BLaER1 (cell line): Measurements from ENCODE around the gene WDR19.
"Not testable (repeated sequence)": the region's sequence is repeated elsewhere in the genome, so short reads cannot be mapped to it uniquely, and the experiment has no call there.

ENCODE experiments used
- H3K27ac ChIP-seq: shearing (Covaris generic); formaldehyde crosslinking; 2 replicates; pipeline ENCODE4 v1.8.1; 2022
- H3K27me3 ChIP-seq: shearing (Covaris generic); formaldehyde crosslinking; 2 replicates; pipeline ENCODE4 v1.8.1; 2022
- H3K36me3 ChIP-seq: shearing (Covaris generic); formaldehyde crosslinking; 2 replicates; pipeline ENCODE4 v1.8.1; 2022
- H3K4me1 ChIP-seq: shearing (Covaris generic); formaldehyde crosslinking; 2 replicates; pipeline ENCODE4 v1.8.1; 2022
- H3K4me2 ChIP-seq: shearing (Covaris generic); formaldehyde crosslinking; 2 replicates; pipeline ENCODE4 v1.8.1; 2022
- H3K4me3 ChIP-seq: shearing (Covaris generic); formaldehyde crosslinking; 2 replicates; pipeline ENCODE4 v1.8.1; 2022
- H3K9ac ChIP-seq: shearing (Covaris generic); formaldehyde crosslinking; 2 replicates; pipeline ENCODE4 v1.8.1; 2022
- H3K9me3 ChIP-seq: shearing (Covaris generic); formaldehyde crosslinking; 2 replicates; pipeline ENCODE4 v1.8.1; 2022
- H4K20me1 ChIP-seq: shearing (Covaris generic); formaldehyde crosslinking; 2 replicates; pipeline ENCODE4 v1.8.1; 2022
- Cebpa-rat ChIP-seq: shearing (Covaris generic); IDR thresholded peaks from 2 replicates; pipeline ENCODE4 v1.8.1; 2022

The WDR19 gene

DNA sequence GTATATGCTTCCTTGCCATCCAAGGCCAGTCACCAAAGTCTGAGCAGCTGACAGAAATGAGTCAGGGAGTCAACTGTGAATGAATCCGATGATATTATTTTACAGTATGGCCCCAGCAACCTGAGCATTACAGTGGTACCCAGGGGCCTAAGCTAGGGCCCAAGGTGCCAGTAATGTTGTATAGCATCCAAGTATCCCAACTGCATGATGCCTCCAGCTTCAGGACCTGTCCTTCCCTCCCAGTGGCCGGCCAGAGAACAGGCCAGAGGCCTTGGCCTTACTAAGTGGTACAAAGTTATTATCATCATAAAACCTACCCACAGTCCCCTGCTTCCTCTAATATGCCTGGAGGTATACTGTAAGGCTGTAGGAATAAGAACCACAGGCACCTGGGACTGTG, 103.9 kb downstream of the WDR19 start:
- Histone ChIP-seq H3K36me3 (peaks cover 67% of the 10 kb centered on the region), H3K4me1 (no peaks in the 10 kb centered on the region), H3K27me3 (no peaks in the 10 kb centered on the region), H3K9ac (no peak overlapping the region), H4K20me1 (no peaks in the 10 kb centered on the region), H3K27ac (no peak overlapping the region), H3K4me2 (no peak overlapping the region), H3K4me3 (no peak overlapping the region), H3K9me3 (no peaks in the 10 kb centered on the region)
- TF ChIP-seq Cebpa-rat: no peak

DNA sequence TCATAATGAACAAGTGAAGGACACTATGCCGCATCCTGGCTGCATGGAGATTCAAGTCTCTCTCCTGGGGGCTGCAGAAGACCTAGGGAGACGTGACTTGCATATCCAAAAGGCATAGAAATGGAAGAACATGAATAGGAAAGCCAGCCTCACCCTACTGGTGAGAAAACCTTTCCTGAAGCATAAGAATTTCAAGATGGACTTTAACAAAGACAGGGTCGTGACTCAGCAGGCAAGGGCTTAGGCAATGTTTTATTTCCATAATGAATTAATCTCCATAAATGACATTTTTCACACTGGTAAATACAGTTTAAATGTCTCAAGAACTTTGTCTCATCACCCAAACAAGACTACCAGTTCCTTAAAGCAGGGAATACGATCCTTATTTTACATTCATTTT, 104.9 kb downstream of the WDR19 start:
- Histone ChIP-seq H3K4me1 (no peaks in the 10 kb centered on the region), H3K36me3 (peaks cover 77% of the 10 kb centered on the region), H3K27me3 (no peaks in the 10 kb centered on the region), H3K9ac (no peak overlapping the region), H4K20me1 (no peaks in the 10 kb centered on the region), H3K9me3 (no peaks in the 10 kb centered on the region), H3K4me2 (no peak overlapping the region), H3K27ac (no peak overlapping the region), H3K4me3 (no peak overlapping the region)
- no peak for TF ChIP-seq Cebpa-rat

DNA sequence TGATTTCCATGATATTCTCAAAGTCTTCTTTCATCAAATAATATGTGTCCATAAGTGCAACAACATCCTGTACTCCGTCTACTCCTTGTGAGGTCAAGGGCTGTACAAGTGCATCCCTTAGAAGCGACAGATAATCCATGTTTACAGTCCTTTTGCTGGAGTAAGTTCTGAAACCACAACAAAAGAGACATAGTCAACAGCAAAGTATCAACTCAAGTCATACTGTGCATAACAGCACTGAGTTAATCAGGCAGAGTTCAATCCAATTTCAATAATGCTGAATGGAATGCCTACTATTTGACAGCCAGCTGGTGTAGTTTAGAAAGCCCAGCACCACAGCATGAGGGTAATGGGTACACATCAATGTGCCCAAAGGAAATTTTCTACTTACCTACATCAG, 109.4 kb downstream of the WDR19 start:
- H3K27ac ChIP-seq: no peak overlapping the region
- no peaks in the 10 kb centered on the region for H3K4me1 ChIP-seq
- no peaks in the 10 kb centered on the region for H4K20me1 ChIP-seq
- no peak overlapping the region for H3K4me2 ChIP-seq
- no peaks in the 10 kb centered on the region for H3K9me3 ChIP-seq
- TF ChIP-seq Cebpa-rat: no peak
- no peaks in the 10 kb centered on the region for H3K27me3 ChIP-seq
- H3K36me3 ChIP-seq: peaks cover 93% of the 10 kb centered on the region
- no peak overlapping the region for H3K4me3 ChIP-seq
- no peak overlapping the region for H3K9ac ChIP-seq

DNA sequence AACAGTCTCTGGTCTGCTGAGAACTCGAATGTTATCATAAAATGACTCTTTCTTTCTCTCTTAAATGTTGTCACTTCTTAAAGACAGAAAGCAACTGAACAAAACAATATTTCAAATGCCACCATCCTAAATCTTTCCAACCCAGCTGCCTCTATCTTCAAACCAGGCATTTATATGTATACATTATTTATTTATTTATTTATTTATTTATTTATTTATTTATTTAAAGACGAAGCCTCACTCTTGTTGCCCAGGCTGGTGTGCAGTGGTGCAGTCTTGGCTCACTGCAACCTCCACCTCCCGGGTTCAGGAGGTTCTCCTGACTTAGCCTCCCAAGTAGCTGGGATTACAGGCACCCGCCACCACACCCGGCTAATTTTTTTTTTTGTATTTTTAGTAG, 110.1 kb downstream of the WDR19 start:
- H3K4me1 ChIP-seq, H4K20me1 ChIP-seq, H3K9ac ChIP-seq, H3K4me3 ChIP-seq, H3K27ac ChIP-seq, H3K27me3 ChIP-seq, H3K4me2 ChIP-seq, H3K9me3 ChIP-seq: not testable (repeated sequence)
- peaks cover 87% of the 10 kb centered on the region for H3K36me3 ChIP-seq

DNA sequence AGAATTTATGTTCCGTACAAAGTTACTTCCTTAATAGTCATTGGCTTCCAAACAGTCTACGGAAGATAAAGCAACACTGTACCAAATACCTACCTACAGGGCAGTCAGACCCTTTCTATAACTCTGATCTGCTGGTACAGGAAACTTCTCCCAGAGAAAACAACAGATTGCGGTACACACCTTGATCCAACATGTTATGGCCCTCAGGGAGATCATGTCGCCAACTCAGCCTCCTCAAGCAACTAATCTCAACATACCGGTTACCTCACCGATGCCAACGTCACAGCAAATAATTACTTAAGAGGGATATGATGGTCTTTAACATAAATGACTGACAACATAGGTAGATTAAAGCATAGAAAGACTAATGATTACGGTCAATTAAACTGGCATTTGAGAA, 113.5 kb downstream of the WDR19 start:
- Histone ChIP-seq H3K4me2 (no peak overlapping the region), H4K20me1 (no peaks in the 10 kb centered on the region), H3K9ac (no peak overlapping the region), H3K9me3 (peaks cover 13% of the 10 kb centered on the region), H3K27ac (no peak overlapping the region), H3K27me3 (no peaks in the 10 kb centered on the region), H3K4me1 (no peaks in the 10 kb centered on the region), H3K36me3 (peaks cover 87% of the 10 kb centered on the region), H3K4me3 (no peak overlapping the region)
- no peak for TF ChIP-seq Cebpa-rat

DNA sequence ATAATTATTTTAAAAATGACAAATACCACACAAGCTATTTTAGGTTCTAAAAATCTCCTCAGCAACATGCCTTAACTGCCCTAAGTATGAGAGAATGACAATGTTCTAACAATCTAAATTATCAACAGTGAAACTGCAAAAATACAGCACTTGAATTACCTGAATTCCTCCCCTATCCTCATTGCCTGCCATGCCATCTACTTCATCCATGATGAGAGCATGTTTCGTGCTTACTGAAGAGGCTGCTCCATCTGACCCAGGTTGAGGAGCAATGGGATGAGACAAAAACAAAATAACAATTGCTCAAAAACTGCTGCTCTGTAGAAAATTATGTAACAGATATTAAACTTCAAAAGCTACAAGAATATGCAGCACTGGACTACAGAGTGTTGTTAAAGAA, 120.6 kb downstream of the WDR19 start:
- no peaks in the 10 kb centered on the region for H3K4me1 ChIP-seq
- no peaks in the 10 kb centered on the region for H3K27me3 ChIP-seq
- no peak for TF ChIP-seq Cebpa-rat
- peaks cover 8% of the 10 kb centered on the region for H3K9me3 ChIP-seq
- H3K4me2 ChIP-seq: no peak overlapping the region
- H4K20me1 ChIP-seq: no peaks in the 10 kb centered on the region
- no peak overlapping the region for H3K4me3 ChIP-seq
- H3K9ac ChIP-seq: no peak overlapping the region
- H3K27ac ChIP-seq: no peak overlapping the region
- peaks cover 97% of the 10 kb centered on the region for H3K36me3 ChIP-seq

DNA sequence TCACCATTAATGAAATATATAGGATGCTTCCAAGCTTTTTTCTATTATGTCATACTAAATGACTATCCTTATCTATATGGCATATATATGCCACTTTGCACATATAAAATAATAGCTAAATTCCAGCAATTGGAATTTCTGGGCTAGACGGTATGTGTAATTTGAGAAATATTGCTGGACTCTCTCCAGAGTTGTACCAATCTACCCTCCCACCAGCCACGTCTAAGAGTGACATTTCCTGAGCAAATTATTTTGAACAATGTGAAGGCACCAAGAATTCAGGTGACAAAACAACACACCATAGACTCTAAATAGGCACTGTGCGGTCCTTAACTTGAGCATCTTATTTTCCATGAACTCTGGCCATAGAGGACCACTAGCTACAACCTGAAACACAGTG, 121.5 kb downstream of the WDR19 start:
- Histone ChIP-seq H3K9ac (no peak overlapping the region), H3K36me3 (peaks cover 97% of the 10 kb centered on the region), H3K4me1 (no peaks in the 10 kb centered on the region), H3K4me2 (no peak overlapping the region), H3K27ac (no peak overlapping the region), H3K27me3 (no peaks in the 10 kb centered on the region), H3K9me3 (no peaks in the 10 kb centered on the region), H3K4me3 (no peak overlapping the region), H4K20me1 (no peaks in the 10 kb centered on the region)
- no peak for TF ChIP-seq Cebpa-rat

DNA sequence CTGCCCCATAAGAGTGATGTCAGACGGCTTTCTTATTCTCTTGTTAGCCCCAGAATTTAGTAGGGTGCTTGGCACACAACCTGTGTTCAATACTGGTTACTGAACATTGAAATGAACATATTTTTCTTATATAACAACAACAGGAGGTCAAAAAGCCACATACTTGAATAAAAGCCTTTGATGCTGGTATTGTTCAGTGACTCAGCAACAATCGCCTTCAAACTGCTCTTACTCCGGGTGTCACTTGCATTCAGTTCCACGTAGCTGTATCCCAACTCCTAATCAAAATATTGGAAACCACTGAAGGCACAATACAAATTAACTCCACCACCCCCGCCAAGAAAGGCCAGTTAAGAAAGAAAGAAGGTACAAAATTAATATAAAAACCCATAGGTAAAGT, 122.3 kb downstream of the WDR19 start:
- no peaks in the 10 kb centered on the region for H3K4me1 ChIP-seq
- no peak overlapping the region for H3K4me3 ChIP-seq
- no peaks in the 10 kb centered on the region for H4K20me1 ChIP-seq
- no peak overlapping the region for H3K4me2 ChIP-seq
- no peak overlapping the region for H3K9ac ChIP-seq
- TF ChIP-seq Cebpa-rat: no peak
- peaks cover 97% of the 10 kb centered on the region for H3K36me3 ChIP-seq
- H3K9me3 ChIP-seq: no peaks in the 10 kb centered on the region
- H3K27ac ChIP-seq: no peak overlapping the region
- H3K27me3 ChIP-seq: no peaks in the 10 kb centered on the region

DNA sequence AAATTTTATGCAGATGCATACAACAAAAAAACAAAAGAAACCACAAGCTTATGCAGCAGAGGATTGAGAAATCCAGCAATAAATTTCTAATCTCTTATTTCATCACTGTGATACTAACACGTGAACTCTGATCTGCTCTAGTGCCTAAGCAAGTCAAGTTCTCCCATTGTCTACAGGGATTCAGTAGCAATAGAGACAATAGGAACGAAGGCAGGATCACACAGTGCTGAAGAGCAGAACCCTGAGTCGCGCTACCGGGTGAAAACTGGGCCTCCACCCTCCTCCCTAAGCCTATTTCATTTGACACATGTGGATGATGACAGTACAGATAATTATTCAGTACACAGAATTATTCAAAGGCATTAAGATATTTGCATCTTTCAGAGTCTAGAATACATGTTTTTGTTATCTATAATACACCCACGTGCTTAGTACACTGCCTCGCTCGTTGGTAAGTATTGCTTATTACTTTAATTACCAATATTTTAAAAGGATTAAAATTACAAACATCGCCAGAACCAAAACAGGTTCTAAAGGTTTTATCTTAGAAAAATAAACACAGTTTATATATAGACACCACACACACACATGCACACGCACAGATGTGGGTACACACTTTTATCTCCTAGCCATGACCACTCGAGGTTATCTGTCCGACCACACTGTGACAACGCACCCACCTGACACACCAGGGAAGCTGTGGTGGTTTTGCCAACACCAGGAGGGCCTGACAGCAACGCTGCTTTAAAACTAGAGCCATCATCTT, 123.8 kb downstream of the WDR19 start:
- Histone ChIP-seq H3K9me3 (no peaks in the 10 kb centered on the region), H4K20me1 (no peaks in the 10 kb centered on the region), H3K4me1 (no peaks in the 10 kb centered on the region), H3K4me3 (no peak overlapping the region), H3K36me3 (peaks cover 97% of the 10 kb centered on the region), H3K27me3 (no peaks in the 10 kb centered on the region), H3K9ac (no peak overlapping the region), H3K27ac (no peak overlapping the region), H3K4me2 (no peak overlapping the region)
- no peak for TF ChIP-seq Cebpa-rat

DNA sequence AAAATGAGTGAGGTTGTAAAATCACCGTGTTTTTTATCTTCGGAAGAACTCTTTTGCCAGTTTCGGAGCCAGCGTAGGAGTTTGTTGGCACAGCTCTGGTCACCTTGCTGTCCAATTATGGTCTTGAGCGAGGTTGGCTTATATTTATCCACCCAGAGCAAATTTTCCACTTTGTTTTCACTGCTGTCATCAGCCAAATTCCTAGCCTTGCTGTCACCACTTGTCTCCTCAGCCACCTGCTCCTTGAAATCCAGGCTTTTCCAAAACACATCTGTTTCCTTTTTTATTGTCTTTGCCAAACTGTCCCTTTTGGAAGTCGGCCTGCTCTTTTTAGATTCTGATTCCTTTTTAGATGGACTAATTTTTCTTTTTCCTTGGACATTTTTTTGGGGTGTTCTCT, 126.3 kb downstream of the WDR19 start:
- no peaks in the 10 kb centered on the region for H3K9me3 ChIP-seq
- H3K4me1 ChIP-seq: no peaks in the 10 kb centered on the region
- no peak overlapping the region for H3K4me3 ChIP-seq
- H3K36me3 ChIP-seq: peaks cover 97% of the 10 kb centered on the region
- H3K9ac ChIP-seq: no peak overlapping the region
- TF ChIP-seq Cebpa-rat: no peak
- no peaks in the 10 kb centered on the region for H4K20me1 ChIP-seq
- H3K27me3 ChIP-seq: no peaks in the 10 kb centered on the region
- H3K4me2 ChIP-seq: no peak overlapping the region
- H3K27ac ChIP-seq: no peak overlapping the region

DNA sequence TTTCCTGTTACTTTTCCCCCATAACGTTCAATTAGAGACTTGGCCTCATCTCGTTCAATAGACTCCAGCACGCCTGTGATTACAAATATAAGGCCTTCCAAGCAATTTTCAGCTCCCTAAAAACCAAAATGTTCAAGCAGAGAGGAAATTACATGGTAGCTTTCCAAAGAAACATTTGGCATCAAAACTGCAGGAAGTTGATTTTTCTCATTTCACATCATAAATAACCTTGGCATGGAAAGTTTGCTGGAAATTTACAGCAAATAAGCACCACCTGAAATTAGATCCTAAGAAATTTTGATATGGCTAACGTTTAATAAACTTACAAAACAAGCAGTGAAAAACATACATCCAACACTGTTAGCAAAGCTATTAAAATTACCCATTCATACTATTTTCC, 130.5 kb downstream of the WDR19 start:
- H3K36me3 ChIP-seq: peaks cover 100% of the 10 kb centered on the region
- no peak overlapping the region for H3K4me3 ChIP-seq
- H3K27me3 ChIP-seq: no peaks in the 10 kb centered on the region
- no peak for TF ChIP-seq Cebpa-rat
- H3K4me2 ChIP-seq: no peak overlapping the region
- no peak overlapping the region for H3K27ac ChIP-seq
- H3K9ac ChIP-seq: no peak overlapping the region
- H3K9me3 ChIP-seq: no peaks in the 10 kb centered on the region
- H4K20me1 ChIP-seq: no peaks in the 10 kb centered on the region
- H3K4me1 ChIP-seq: no peaks in the 10 kb centered on the region
